ENCODE data around the gene CHRNA3.

CHRNA3 gene

DNA sequence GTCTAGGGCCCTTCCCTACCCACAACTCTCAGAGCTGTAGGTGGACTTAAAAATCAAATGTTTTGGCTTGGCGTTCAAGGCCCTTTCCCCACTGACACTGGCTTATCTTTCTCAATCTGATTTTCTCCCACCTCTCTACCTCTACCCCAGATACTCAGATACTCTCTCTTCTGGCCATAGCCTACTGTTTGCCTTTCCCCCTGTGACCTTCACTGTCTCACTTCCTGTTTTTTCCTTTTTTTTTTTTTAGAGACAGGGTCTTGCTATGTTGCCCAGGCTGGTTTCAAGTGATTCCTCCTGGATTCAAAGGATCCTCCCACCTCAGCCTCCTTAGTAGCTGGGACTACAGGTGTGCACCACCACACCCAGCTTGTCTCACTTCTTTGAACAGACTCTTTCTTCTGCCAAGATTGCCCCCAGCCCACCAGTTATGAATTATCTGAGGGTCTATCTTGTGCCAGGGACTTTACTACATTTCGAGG is 15.6 kb upstream of the CHRNA3 start:
- DNase-seq (ENCODE audit: low read depth in 3 of 3): no peak

DNA sequence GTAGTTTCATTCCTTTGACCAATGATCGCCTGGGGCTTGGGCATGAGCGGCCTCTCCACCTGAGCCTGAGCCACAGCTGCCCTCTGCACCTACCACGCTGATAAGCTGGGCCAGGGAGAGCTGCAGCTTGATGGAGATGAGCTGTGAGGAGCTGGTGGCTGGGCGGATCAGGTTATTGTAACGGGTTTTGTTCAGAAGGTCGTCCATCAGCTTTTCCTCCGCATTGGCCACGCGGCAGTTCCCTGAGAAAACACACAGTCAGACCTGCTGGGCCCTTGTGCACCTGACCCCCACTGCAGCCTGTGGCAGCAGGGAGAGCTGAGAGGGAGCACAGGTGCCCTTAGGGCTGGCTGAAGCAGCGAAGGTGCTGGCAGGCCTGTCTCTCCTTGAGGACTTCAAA is 14.6 kb upstream of the CHRNA3 start:
- no peak for DNase-seq (ENCODE audit: low read depth in 3 of 3)

DNA sequence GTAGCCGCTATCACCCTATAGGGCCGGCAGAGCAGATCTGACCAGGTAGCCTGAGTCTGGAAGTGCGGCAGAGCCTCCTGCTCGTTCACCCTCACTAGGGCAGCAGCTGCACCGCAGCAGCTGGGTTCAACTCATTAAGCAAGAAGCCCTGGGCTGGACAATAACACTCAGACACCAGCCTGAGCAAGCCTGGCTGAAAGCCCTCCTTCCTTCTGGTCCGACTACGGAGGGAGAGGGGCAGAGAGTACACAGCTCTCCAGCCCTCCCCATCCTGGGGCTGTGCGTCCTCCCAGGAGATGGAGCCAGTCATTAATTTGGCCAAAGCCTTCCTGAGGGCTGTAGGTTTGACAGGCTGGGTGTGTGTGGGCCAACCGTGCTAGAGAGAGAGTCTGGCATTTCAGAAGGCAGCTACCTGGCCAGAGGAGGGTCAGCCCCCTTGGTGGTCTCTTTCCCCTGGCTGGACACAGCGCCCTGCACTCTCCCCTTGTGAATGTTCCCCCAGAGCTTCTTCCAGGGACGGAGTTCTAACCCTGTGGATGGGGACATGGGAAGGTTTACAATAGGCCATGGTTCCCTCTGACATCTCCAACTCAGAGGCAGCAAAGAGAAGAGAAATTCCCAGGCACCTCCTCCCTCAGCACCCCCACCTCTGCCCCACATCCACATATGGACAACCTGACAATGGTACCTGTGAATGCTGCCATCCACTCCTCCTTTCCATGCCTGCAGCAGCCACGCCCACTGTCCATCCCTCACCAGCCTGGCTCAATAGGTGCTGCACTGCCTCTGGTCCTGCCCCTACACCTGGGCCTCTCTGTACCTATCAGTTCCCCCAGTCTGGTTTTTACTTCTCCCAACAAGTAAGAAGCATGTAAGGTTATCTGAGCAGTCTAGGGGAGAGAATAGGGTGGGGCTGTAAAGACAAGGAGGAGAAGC is 13.7 kb upstream of the CHRNA3 start:
- DNase-seq (ENCODE audit: low read depth in 3 of 3): no peak

DNA sequence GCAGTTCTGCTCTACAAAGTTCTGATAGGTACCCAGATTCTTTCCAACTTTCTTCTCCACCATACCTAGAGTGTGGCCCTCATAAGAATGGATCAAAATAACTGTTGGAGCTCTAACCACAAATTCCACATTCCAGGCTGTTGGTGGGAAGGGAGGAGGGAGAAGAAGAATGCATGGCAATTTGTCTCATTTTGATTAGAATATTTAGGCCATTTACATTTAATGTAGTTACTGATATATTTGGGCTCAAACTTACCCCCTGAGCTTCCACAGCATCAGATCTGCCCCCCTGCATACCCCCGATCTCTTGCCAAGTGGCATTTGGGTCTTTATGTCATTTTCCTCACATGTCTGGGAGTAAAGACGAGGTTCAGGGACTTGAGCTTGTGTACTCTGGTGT is 12.6 kb upstream of the CHRNA3 start:
- no peak for DNase-seq (ENCODE audit: low read depth in 3 of 3)

DNA sequence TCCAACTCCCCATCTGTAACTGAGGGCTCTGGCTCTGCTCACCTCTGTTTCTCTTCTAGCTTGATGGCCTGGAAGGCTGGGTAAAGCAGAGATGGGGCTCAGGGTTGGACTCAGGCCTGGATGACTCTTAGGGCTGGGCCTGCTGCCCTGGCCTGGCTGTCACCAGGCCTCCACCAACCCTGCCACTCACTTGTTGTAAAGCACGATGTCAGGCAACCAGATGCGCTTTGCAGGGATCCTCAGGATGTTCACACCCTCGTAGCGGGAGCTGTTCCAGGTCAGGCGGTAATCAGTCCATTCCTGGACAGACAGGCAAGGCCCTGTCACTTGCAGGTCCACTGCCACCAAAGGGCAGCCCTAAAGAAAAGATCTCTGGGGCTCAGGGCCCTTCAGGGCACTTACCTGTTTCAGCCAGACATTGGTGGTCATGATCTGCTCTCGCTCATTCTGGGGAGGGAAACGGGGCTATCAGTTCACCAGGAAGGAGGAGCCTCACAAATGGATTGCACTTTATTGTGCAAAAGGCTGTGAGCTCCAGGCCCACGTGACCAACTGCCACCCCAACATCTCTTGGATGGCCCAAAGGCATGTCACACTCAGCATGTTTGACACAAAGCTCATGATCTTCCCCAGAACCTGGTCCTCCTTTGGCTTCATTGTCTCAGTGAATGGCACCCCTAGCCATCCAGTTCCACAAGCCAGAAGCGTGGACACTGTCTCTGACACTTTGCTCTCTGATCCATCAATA is 10.3 kb upstream of the CHRNA3 start:
- no peak for DNase-seq (ENCODE audit: low read depth in 3 of 3)

DNA sequence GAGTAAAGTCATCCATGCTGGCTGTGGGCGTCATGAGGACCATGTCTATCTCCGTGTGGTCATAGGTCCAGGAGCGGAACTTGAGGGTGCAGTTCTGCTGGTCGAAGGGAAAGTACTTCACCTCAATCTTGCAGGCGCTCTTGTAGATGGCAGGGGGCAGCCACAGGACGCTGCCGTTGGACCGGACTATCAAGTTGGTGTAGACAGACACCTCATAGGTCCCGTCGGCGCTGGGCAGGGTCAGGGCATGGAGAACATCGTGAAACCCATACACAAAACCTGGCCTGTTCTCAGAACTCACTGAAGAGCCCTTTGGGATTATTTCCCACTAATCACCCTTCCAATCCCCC is 8.9 kb upstream of the CHRNA3 start:
- no peak for DNase-seq (ENCODE audit: low read depth in 3 of 3)

DNA sequence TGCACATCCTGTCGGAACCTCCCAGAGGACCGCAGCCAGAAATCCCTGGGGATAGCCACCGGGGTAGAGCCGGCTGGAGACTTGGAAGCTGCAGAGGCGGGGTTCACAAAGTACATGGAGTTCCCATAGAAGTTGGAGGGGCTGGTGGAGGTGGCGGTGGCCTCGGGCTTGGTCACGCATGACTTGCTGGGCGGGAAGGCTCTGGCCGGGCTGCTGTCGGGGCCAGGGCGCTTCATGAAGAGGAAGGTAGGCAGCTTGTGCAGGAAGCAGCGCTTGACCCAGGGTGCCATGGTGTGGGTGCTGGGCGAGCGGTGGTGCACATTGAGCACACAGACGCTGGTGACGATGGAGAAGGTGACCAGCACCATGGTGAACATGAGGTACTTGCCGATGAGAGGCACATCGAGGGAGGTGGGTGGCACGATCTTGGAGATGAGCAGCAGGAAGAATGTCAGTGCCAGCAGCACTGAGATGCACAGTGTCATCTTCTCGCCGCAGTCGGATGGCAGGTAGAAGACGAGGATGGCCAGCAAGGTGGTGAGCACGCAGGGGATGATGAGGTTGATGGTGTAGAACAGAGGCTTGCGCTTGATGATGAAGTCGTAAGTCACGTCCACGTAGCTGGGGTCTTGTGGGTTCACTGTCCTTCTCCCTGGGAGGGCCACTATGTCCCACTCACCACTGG is 8.4 kb upstream of the CHRNA3 start:
- no peak for DNase-seq (ENCODE audit: low read depth in 3 of 3)

DNA sequence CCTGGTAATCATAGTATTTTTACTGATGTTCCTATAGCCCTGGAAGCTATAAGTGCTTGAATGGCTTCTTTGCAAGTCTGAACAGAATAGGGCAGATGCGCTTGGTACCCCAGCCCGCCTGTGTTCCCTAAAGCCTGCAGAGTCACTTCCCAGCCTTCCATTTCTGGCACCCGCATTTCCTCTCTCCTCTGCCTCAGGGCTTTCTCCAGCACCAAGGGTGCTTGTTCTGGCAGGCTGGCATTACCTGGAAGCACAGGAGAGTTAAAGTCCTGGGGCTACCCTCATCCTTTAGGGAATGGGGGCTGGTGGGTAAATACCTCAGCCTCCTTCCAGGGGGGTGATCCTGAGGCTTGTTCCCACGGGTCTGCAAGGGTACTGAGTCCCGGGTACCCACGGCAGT is 7.4 kb upstream of the CHRNA3 start:
- DNase-seq (ENCODE audit: low read depth in 3 of 3): no peak

DNA sequence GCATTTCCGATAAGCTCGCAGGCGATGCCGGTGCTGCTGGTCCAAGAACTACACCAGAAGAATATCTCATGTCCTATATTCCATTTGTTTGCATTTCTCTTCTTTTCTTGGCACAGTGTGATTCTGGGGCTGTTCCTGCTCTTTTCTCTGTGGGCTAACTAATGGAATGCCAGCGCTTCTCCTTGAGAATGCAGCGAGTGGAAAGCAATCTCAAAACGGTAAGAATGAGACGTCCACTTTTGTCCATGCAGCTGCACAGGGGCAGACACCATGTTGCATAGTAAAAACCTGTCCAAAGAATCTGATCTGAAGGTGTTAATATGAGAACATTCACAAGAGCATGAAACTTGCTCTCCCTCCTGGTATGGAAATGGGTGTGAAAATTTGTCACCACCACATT is 6.6 kb upstream of the CHRNA3 start:
- DNase-seq (ENCODE audit: low read depth in 3 of 3): no peak

DNA sequence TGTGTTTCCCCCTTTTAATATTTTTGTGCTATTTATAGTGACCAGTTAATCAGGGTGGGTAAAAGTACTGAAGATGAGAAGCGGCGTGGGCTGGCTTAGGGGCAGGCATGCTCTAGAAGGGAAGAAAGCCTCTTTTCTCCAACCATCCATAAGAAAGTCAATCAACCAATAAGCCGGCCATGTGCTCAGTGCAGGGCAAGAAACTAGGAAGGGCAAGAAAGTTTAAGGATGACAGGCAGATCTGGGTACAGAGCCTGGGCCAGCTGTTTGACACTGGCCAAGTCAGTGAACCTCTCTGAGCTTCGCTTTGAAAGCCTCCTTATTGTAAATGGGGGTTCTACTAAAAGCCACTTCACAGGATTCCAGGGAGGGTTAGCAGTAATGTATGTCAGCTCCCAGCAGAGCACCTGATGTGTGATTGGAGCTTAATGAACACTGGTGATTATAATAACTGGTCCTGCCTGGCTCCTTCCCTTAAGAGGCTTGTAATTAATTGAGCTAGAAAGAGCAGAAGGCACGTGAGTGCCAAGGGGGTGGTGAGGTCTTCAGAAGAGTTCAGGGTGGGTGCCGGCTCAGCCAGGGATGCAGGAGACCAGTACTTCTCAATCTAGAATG is 5.7 kb upstream of the CHRNA3 start:
- DNase-seq (ENCODE audit: low read depth in 3 of 3): no peak

DNA sequence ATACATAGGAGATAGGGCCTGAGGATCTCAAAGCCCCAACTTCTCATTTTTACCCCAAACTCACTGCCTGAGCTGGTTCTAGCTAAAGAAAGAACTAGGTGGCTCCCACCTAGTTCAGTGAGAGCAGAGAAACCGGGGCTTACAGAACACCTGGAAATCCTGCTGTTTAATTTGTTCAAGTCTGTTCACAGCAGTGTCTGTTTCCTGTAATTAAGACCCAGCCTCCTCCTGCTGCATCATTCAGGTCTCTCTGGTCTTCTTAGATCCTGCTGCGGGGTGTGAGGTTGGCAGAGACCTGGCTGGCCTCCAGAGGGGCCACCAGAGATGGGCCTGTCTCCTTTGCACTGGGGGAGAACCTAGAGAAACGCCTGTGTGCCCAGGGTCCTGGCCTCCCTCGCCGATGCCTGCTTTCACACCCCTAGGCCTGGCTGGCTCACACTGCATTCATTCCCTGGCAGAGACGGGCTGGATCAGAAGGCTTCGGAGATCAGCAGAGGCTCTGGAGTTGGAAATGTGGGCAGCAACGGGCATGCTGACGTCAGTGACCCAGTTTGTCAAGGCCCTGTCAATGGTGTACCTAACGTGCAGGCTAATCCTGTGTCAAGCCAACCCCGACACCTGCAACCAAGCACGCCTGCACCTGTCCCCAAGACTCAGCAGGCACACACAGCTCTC is 4.9 kb upstream of the CHRNA3 start:
- no peak for DNase-seq (ENCODE audit: low read depth in 3 of 3)

DNA sequence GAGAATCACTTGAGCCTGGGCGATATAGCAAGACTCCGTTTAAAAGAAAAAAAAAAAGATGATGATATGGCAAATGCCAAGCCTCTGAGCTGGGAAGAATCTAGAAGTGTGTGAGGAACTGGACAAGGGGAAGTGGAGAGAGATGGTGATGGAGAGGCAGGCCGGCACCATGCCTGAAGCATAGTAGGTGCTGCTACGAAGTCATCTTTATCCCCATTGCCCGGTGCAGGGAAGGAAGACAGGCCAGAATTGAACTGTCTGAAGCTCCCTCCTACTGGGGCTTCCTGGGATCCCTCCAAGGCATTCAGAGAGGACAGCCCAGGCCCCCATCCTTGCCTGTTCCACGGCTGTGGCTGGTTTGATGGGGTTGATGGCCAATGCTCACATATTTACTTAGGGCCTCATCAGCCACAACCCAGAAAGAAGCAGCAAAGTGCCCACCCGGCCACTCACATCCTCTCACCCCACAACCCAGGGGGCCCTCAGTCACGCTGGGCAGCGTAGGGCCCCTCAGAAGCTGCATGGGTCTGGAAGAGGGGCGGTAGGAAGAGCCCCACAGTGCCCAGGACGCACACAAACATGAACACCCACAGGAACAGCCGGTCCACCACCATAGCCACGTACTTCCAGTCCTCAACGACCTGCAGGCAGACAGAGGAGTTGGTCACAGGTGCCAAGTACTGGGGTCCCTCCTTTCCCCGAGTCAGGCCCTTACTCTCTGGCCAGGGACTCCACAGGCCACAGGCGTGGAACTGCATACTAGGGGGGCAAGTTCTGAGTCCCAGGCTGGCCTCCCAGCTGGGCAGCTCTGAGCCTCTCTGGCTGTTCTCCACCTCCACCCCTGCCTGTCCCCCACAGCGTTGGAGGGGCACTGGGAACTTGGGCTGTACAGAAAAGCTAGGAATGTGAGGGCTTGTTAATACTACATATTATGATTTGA is 4.1 kb upstream of the CHRNA3 start:
- DNase-seq (ENCODE audit: low read depth in 3 of 3): no peak

DNA sequence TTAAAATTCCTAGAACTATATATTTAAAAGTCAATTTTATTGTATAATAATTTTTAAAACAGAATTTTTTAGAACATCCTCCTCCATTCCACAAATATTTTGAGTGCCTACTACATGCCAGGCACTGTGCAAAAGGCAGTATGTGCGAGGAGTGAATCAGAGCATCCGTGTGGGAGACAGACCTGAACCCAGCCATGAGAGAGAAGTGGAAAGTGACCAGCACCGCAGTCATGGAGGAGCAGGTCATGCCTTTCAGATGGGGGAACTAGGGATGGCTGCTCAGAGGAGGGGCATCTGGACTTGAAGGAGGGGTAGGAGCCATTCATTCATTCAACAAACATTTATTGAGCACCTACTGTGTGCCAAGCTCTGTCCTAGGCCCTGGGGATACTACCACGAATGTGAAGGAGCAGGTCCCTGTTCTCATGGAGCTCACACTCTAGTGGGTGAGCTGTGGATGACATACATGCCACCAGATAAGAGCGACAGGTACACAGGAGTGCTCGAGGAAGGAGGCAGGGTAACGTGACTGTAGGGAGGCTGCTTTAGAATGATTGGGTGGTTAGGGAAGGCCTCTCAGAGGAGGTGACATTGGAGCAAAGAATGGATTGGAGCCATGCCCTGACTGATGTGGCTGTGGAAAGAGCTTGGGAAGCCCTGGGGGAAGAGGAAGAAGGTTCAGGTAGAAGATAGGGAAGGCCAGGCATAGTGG is 3.1 kb upstream of the CHRNA3 start:
- DNase-seq (ENCODE audit: low read depth in 3 of 3): no peak

DNA sequence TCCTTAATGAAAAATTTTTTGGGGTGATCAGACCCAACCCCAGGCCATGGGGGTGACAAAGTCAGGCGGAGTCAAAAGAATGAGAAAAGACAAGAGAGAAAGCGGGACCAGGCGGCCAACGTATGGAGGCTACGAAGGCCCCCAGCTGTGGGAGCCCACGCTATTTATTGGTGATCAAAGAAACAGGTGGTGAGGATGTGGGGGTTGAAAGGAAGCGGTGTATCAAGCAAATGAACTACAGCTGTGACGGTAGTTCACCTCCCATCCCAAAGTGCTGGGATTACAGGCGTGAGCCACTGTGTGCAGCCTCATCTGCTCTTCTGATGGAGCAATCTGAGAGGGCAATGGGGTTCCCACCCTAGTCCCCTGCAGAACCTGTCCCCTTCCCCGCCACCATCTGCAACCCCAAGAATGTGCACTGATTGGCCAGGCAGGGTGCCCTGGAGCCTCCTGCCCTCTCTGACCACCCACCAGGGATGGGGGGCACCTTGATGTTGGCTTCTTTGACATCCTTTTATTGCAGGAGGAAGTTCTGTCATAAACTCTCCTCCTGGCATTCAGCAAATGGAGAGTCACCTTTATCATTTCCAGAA is 1.1 kb upstream of the CHRNA3 start:
- DNase-seq (ENCODE audit: low read depth in 3 of 3): no peak

DNA sequence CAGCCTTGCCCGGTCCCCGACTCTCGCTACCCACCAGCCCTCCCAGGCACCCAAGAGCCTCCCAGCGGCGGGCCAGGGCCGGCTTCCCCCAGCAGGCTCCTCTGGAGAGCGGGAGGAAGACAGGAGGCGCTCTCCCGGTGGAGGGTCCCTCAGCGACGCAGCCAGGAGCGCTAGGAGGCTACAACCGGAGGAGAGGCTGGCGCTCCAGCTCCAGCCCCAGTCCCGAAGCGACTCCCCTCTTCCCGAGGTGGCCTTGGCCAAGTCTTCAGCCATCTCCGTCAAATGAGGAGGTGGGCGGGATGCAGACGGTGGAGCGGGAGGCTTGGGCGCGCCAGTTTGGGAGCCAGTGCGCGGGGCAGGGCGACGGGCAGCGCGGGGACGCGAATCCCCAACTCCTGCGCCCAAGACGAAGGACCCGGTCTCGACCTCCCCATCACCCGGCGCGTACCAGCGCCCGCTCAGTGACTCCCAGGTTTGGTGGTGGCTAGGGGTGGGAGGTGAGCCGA is 722 bp downstream of the CHRNA3 start:
- DNase-seq (ENCODE audit: low read depth in 3 of 3): no peak

DNA sequence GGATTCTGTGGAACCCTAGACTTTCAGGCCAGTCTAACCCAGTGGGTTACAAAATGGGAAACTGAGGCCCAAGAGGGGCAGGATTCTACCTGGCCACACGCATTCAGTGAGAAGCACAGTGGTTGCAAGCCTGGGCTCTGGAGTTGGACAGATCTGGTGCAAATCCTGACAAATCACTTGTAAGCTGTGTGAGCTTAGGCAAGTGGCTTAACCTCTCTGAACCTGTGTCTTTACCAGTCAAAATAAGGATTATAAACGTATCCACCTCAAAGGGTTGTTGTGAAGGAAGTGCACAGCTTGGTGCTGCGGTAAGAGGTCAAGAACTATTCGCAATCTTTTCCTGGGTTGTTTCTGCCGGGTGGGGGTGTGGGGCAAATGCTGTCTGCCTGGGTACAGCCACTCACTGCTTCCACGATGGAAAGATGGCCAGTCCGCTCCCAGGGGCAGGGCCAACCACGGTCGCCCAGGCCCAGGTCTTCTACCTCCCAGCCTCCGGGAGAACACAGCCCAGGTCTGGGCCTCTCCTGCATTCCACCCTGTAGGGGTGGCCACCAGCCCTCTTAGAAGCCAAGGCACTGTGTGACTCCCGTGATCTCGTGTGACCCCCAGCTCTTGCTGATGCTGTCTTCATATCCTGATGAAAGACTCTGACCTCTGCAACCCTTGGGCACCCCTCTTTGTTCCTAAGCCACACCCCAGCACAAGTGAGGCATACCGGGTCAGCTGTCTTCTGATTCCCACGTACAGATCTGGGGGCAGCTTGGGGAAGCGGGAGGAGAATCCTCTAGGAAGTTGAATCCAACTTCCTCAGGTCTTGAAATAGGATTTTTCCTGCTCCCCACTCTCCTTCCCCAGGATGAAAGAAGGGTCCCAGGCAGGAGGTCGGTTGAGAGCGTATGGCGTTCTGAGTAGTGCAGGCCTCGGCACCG is 1.5 kb downstream of the CHRNA3 start:
- no peak for DNase-seq (ENCODE audit: low read depth in 3 of 3)

DNA sequence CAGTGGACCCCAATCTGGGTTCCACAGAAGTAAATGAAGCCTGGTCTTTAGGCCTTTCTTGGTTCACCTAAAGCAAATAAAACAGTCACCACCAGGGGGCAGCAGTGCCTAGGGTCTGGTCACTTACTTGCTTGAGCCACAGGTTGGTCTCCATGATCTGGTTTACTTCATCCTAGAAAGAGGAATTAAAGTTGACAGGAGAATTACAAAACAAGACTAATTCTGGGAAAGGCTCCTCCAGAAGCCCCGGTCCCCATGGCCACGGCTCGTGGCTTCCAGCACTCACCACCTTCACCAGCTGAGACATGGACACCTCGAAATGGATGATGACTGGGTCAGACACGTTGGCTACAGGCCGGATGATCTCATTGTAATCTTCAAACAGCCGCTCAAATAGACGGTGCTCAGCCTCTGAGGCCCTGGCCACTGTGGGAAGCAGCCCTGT is 2.3 kb downstream of the CHRNA3 start:
- peak; percentile 63 to 83 (median 83) for DNase-seq (ENCODE audit: low read depth in 3 of 3)

DNA sequence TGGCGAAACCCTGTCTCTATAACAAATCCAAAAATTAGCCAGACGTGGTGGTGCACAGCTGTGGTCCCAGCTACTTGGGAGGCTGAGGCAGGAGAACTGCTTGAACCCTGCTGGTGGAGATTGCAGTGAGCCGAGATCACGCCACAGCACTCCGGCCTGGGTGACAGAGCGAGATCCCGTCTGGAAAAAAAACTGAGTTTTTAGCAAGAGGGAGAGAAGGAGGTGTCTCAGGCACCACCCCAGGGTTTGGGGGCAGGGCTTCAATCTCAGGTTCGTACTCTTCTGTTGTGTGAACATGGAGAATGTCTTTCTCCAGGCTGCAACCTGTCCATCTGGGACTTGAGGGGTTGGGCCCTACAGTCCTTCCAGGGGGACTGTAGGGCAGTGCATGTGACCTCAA is 2.7 kb downstream of the CHRNA3 start:
- no peak for DNase-seq (ENCODE audit: low read depth in 3 of 3)
